Endothelial cell of umbilical vein (primary cell): ENCODE results near the gene INHBB. TPM values are rescaled to one million over a fixed set of nuclear protein-coding genes. Genes with fewer than 3 reads are reported as not detected.

ENCODE experiments used
- BruUV-seq: library from RNA; stranded (reverse); fragments of 400-500 nt; replicated peaks from 2 replicates; lab custom pipeline; 2021; lab: Mats Ljungman, UMichigan
- CTCF ChIA-PET: fragments of 300-600, 350-600 bp; sonication (Branson Sonifier 250); formaldehyde crosslinking; loops from one replicate; lab custom pipeline; 2021; ENCODE audit warnings: antibody characterized with exemption, inconsistent platforms; lab: Charles Lee
- POLR2A ChIA-PET: fragments of 300-600, 350-600 bp; sonication (Branson Sonifier 250); formaldehyde crosslinking; loops from one replicate; lab custom pipeline; 2021; ENCODE audit warnings: antibody characterized with exemption, inconsistent platforms; lab: Charles Lee
- DNase-seq: peaks from one replicate; pipeline ENCODE4 v3.0.0-alpha.2; 2011; ENCODE audit warnings: low read depth, low spot score
- FAIRE-seq: peaks from 2 replicates; lab custom pipeline; 2011; peaks lifted over from hg19 to GRCh38; lab: Jason Lieb, UNC
- H2AFZ ChIP-seq: 2 replicates; pipeline ENCODE4 v1.6.0; 2012; ENCODE audit warnings: low read depth, low read length, control low read depth, inconsistent platforms
- H3K27ac ChIP-seq: 2 replicates; pipeline ENCODE4 v1.5.1; 2011; ENCODE audit warnings: low read depth, mild to moderate bottlenecking, control low read depth, low read length, moderate library complexity; ENCODE audit not compliant: insufficient read depth
- H3K27me3 ChIP-seq, 2 experiments: 2 replicates each; pipeline versions ENCODE4 v1.6.0 to v1.6.1; 2011; ENCODE audit warnings: low read length in 2 of 2, mixed read lengths in 1 of 2; ENCODE audit not compliant: control insufficient read depth in 2 of 2, insufficient read depth in 2 of 2
- H3K36me3 ChIP-seq, 2 experiments: 2 replicates in 1 of 2; 3 replicates in 1 of 2; pipeline ENCODE4 v1.5.1; 2011; ENCODE audit warnings: low read length in 2 of 2, mild to moderate bottlenecking in 1 of 2, moderate library complexity in 1 of 2; ENCODE audit not compliant: control insufficient read depth in 2 of 2, insufficient read depth in 2 of 2; ENCODE audit errors: extremely low read depth in 1 of 2
- H3K4me1 ChIP-seq: 3 replicates; pipeline ENCODE4 v1.5.1; 2011; ENCODE audit warnings: mild to moderate bottlenecking, low read length; ENCODE audit not compliant: control insufficient read depth, insufficient read depth; ENCODE audit errors: extremely low read depth
- H3K4me2 ChIP-seq: 2 replicates; pipeline ENCODE4 v1.6.1; 2011; ENCODE audit warnings: low read length, control low read depth, mixed read lengths; ENCODE audit not compliant: insufficient read depth
- H3K4me3 ChIP-seq, 3 experiments: fragments of 200-600 bp in 1 of 3; sonication (generic), shearing (Covaris generic) in 1 of 3; replicated peaks in 1 of 3; 2 replicates each; pipeline ENCODE4 v1.5.1; 2011 to 2016; ENCODE audit warnings: control low read depth in 3 of 3, low read length in 3 of 3, mild to moderate bottlenecking in 2 of 3, inconsistent platforms in 1 of 3, low read depth in 1 of 3, moderate library complexity in 1 of 3; ENCODE audit not compliant: insufficient read depth in 1 of 3
- H3K79me2 ChIP-seq: 2 replicates; pipeline ENCODE4 v1.6.0; 2012; ENCODE audit warnings: low read length, inconsistent platforms; ENCODE audit not compliant: control insufficient read depth, insufficient read depth
- H3K9ac ChIP-seq: replicated peaks from 2 replicates; pipeline ENCODE3; 2011; ENCODE audit warnings: low read length, control low read depth; ENCODE audit not compliant: insufficient read depth; ENCODE audit errors: extremely low read depth
- H3K9me1 ChIP-seq: replicated peaks from 3 replicates; pipeline ENCODE4 v1.6.0; 2011; ENCODE audit warnings: mild to moderate bottlenecking, low read length; ENCODE audit not compliant: control insufficient read depth, insufficient read depth; ENCODE audit errors: extremely low read depth
- H3K9me3 ChIP-seq: replicated peaks from 2 replicates; pipeline ENCODE4 v1.5.1; 2012; ENCODE audit warnings: low read length, inconsistent platforms; ENCODE audit not compliant: control insufficient read depth, insufficient read depth
- H4K20me1 ChIP-seq: replicated peaks from 2 replicates; pipeline ENCODE3; 2011; ENCODE audit warnings: mild to moderate bottlenecking, low read length; ENCODE audit not compliant: control insufficient read depth, insufficient read depth; ENCODE audit errors: extremely low read depth
- EZH2 ChIP-seq: IDR thresholded peaks from 2 replicates; pipeline ENCODE4 v1.6.1; 2012; ENCODE audit warnings: borderline replicate concordance, low read depth, mild to moderate bottlenecking, moderate library complexity, low read length, inconsistent platforms; ENCODE audit not compliant: severe bottlenecking
- FOS ChIP-seq: IDR thresholded peaks from 2 replicates; pipeline ENCODE4 v1.6.1; 2011; ENCODE audit warnings: mild to moderate bottlenecking, low read length, moderate library complexity, borderline replicate concordance; ENCODE audit not compliant: insufficient read depth
- GATA2 ChIP-seq: IDR thresholded peaks from 2 replicates; pipeline ENCODE4 v1.7.0; 2011; ENCODE audit warnings: low read depth, mild to moderate bottlenecking, moderate library complexity, mixed read lengths, low read length; ENCODE audit not compliant: insufficient read length, insufficient read depth
- JUN ChIP-seq: IDR thresholded peaks from 2 replicates; pipeline ENCODE4 v1.6.1; 2011; ENCODE audit warnings: borderline replicate concordance, low read depth; ENCODE audit not compliant: insufficient read length, insufficient read depth
- MAX ChIP-seq: IDR thresholded peaks from 2 replicates; pipeline ENCODE4 v1.6.1; 2011; ENCODE audit not compliant: insufficient read depth, insufficient read length
- MYC ChIP-seq: IDR thresholded peaks from one replicate; pipeline ENCODE4 v1.6.1; 2011; ENCODE audit warnings: mild to moderate bottlenecking, low read depth, low read length
- POLR2A ChIP-seq: IDR thresholded peaks from 2 replicates; pipeline ENCODE4 v1.6.1; 2012; ENCODE audit warnings: low read depth, mild to moderate bottlenecking, control low read depth, low read length
- POLR2AphosphoS5 ChIP-seq: IDR thresholded peaks from 2 replicates; pipeline ENCODE4 v1.6.1; 2012; ENCODE audit warnings: low read depth, mild to moderate bottlenecking, control low read depth, low read length, moderate library complexity; ENCODE audit not compliant: insufficient read depth
- dilution Hi-C: fragments of 300-500 bp; cut with MboI; formaldehyde crosslinking; loops from one replicate; pipeline ENCODE4 v1.15.0; 2019; ENCODE audit warnings: low sequenced_read_pairs; ENCODE audit not compliant: extremely low pct_ligation_motif_present
- intact Hi-C: fragments of 100-400 bp; cut with micrococcal nuclease; formaldehyde crosslinking; loops from one replicate; pipeline ENCODE4 v1.10.0; 2022
- polyA plus RNA-seq, 4 experiments: library from polyadenylated mRNA; depleted of rRNA in 3 of 4; stranded (reverse) in 3 of 4; unstranded in 1 of 4; fragments of >200 nt; gene quantifications; 2 replicates each; pipeline versions ENCODE4 v1.2.1 to v1.2.3, GENCODE V29; 2011 to 2012; ENCODE audit warnings: missing spikeins in 1 of 4
- total RNA-seq: library from RNA; stranded (reverse); gene quantifications from 2 replicates; pipeline ENCODE4 v1.2.3, GENCODE V29; 2021
- TF ChIP-seq, protein P1 (sequence below), 2 donors: IDR thresholded peaks; 1 replicate in 1 of 2; 2 replicates in 1 of 2; pipeline ENCODE4 v1.5.1; 2011; ENCODE audit warnings: low read length in 2 of 2, mild to moderate bottlenecking in 2 of 2, moderate library complexity in 2 of 2, control low read depth in 1 of 2, inconsistent platforms in 1 of 2, low read depth in 1 of 2; ENCODE audit not compliant: insufficient read depth in 1 of 2; ENCODE audit errors: extremely low read depth in 1 of 2

INHBB gene
- total and polyA plus RNA-seq, 2 donors (not counting 3 experiments of a cell fraction or from before 2014, with no cell fraction given) = 0.11 to 1.8 TPM

DNA sequence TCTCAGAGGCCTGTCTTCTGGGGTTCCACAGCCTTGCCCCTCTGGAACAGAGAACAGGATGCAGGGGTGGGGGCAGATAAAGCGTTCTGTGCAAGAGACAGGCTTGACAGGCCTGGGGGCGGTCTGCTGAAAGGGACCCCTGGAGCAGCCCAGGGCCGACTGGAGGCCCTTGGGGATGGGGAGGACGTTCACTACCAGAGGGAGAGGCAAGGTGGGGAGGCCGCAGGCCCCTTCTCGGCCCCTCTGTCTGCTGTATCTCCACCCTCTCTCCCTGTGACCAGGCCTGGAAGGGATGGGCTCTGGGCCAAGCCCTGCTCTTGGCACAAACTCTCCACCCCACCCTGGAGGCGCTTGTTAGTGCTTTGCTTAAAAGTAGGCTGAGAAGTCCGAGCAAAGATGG is 27.3 kb upstream of the INHBB start:
- Histone ChIP-seq H4K20me1 (no peaks in the 10 kb centered on the region), H3K4me2 (no peak overlapping the region), H3K9me3 (no peaks in the 10 kb centered on the region), H3K79me2 (no peaks in the 10 kb centered on the region), H3K9ac (no peak overlapping the region), H3K4me3 (no peak overlapping the region), H2AFZ (no peak overlapping the region), H3K4me1 (peaks cover 12% of the 10 kb centered on the region), H3K9me1 (no peaks in the 10 kb centered on the region), H3K36me3 (no peaks in the 10 kb centered on the region), H3K27me3 (peaks cover 6 to 11% of the 10 kb centered on the region in 2 experiments), H3K27ac (no peak overlapping the region)
- no peak for FAIRE-seq
- CTCF ChIA-PET = no interaction called here
- BruUV-seq = no TSS peak
- POLR2A ChIA-PET = no interaction called here
- intact Hi-C loops (loop anchor here (10.0 kb wide), 2 partner anchors 304 to 494 kb away; partner anchors contain the start of gene EPB41L5), dilution Hi-C loops (no loop called here)
- DNase-seq = no peak
- TF ChIP-seq JUN = no peak
- no peak for TF ChIP-seq MYC
- no peak for TF ChIP-seq MAX
- TF ChIP-seq, protein P1, sequence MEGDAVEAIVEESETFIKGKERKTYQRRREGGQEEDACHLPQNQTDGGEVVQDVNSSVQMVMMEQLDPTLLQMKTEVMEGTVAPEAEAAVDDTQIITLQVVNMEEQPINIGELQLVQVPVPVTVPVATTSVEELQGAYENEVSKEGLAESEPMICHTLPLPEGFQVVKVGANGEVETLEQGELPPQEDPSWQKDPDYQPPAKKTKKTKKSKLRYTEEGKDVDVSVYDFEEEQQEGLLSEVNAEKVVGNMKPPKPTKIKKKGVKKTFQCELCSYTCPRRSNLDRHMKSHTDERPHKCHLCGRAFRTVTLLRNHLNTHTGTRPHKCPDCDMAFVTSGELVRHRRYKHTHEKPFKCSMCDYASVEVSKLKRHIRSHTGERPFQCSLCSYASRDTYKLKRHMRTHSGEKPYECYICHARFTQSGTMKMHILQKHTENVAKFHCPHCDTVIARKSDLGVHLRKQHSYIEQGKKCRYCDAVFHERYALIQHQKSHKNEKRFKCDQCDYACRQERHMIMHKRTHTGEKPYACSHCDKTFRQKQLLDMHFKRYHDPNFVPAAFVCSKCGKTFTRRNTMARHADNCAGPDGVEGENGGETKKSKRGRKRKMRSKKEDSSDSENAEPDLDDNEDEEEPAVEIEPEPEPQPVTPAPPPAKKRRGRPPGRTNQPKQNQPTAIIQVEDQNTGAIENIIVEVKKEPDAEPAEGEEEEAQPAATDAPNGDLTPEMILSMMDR (IDR thresholded peaks at IDR 0.05; ENCODE audit: extremely low read depth in 1 of 2, insufficient read depth in 1 of 2, low read depth in 1 of 2, low read length in 2 of 2) = no peak
- TF ChIP-seq GATA2 = no peak
- TF ChIP-seq FOS = no peak
- TF ChIP-seq EZH2 = no peak
- no peak for TF ChIP-seq POLR2AphosphoS5
- no peak for TF ChIP-seq POLR2A
